22Rv1 (cell line): ENCODE data around the gene RFTN1.

Experiments used
- H3K27ac ChIP-seq: fragments of 450-650 bp; 2 replicates; pipeline ENCODE4 v1.5.1; 2017
- CTCF ChIP-seq: fragments of 450-650 bp; IDR thresholded peaks from 2 replicates; pipeline ENCODE4 v1.5.1; 2017; ENCODE audit warnings: mild to moderate bottlenecking
- ZFX ChIP-seq: fragments of 450-650 bp; IDR thresholded peaks from 2 replicates; pipeline ENCODE4 v1.6.1; 2017; ENCODE audit warnings: antibody characterized with exemption, borderline replicate concordance

RFTN1 gene

GRCh38 chr3:16413321-16413720 lies 100.2 kb downstream of the RFTN1 start:
- H3K27ac ChIP-seq = no peak overlapping the region
- TF ChIP-seq CTCF (no peak), ZFX (no peak)

- TF ChIP-seq CTCF (no peak), ZFX (no peak)
- H3K27ac ChIP-seq = no peak overlapping the region
Measured at GRCh38 chr3:16412192-16412800, 101.2 kb downstream of the RFTN1 start.

- TF ChIP-seq CTCF (no peak), ZFX (no peak)
- H3K27ac ChIP-seq = no peak overlapping the region
Measured at GRCh38 chr3:16411441-16411840, 102.1 kb downstream of the RFTN1 start.

- no peak for TF ChIP-seq ZFX
- TF ChIP-seq CTCF = no peak
- no peak overlapping the region for H3K27ac ChIP-seq
Measured at GRCh38 chr3:16410659-16411058, 102.8 kb downstream of the RFTN1 start.

- H3K27ac ChIP-seq = no peak overlapping the region
- TF ChIP-seq CTCF = no peak
- TF ChIP-seq ZFX = no peak
Measured at GRCh38 chr3:16409032-16409431, 104.5 kb downstream of the RFTN1 start.

- no peak overlapping the region for H3K27ac ChIP-seq
- TF ChIP-seq CTCF (no peak), ZFX (no peak)
Measured at GRCh38 chr3:16407366-16407765, 106.1 kb downstream of the RFTN1 start.

GRCh38 chr3:16406579-16406978 lies 106.9 kb downstream of the RFTN1 start:
- TF ChIP-seq ZFX (no peak), CTCF (no peak)

More at GRCh38 chr3:16406579-16406978, 106.9 kb downstream of the RFTN1 start:
- H3K27ac ChIP-seq = no peak overlapping the region
